GM12892 (cell line): ENCODE results near the gene PCP2.

Source experiments
- POLR2A ChIP-seq: IDR thresholded peaks from 2 replicates; pipeline ENCODE4 v1.6.1; 2011; ENCODE audit warnings: low read depth, low read length, control low read depth
- TAF1 ChIP-seq: IDR thresholded peaks from 2 replicates; pipeline ENCODE4 v1.6.1; 2011; ENCODE audit warnings: low read depth, mild to moderate bottlenecking, control low read depth, low read length, borderline replicate concordance

GRCh38 chr19:7606289-7606688 is 27.2 kb downstream of the PCP2 start:
- TF ChIP-seq POLR2A (no peak), TAF1 (no peak)
